Body of pancreas (tissue), 4 donors: ENCODE measurements around the gene KAT7.

Experiments used
- POLR2A ChIP-seq, 3 donors: fragments of 450-650 bp; IDR thresholded peaks; one replicate each; pipeline ENCODE4 v1.6.1; 2016; ENCODE audit warnings: antibody characterized with exemption in 3 of 3, mild to moderate bottlenecking in 2 of 3
- TF ChIP-seq, protein P1 (sequence below), 7 experiments: fragments of 450-650 bp in 4 of 7; fragments of 200-600 bp in 3 of 7; sonication (generic) in 3 of 7; IDR thresholded peaks; one replicate each; pipeline ENCODE4 v1.5.1; 2016 to 2019; ENCODE audit warnings: antibody characterized with exemption in 7 of 7

- TF ChIP-seq POLR2A (IDR thresholded peaks at IDR 0.05), result peak; percentile 61 to 93 (median 93)
- TF ChIP-seq, protein P1, sequence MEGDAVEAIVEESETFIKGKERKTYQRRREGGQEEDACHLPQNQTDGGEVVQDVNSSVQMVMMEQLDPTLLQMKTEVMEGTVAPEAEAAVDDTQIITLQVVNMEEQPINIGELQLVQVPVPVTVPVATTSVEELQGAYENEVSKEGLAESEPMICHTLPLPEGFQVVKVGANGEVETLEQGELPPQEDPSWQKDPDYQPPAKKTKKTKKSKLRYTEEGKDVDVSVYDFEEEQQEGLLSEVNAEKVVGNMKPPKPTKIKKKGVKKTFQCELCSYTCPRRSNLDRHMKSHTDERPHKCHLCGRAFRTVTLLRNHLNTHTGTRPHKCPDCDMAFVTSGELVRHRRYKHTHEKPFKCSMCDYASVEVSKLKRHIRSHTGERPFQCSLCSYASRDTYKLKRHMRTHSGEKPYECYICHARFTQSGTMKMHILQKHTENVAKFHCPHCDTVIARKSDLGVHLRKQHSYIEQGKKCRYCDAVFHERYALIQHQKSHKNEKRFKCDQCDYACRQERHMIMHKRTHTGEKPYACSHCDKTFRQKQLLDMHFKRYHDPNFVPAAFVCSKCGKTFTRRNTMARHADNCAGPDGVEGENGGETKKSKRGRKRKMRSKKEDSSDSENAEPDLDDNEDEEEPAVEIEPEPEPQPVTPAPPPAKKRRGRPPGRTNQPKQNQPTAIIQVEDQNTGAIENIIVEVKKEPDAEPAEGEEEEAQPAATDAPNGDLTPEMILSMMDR (IDR thresholded peaks at IDR 0.05), result peak in 2 of 7 experiments; percentile 15 to 22
These were observed at the start of gene KAT7 for GRCh38 chr17:49788478-49789242.
